Measurements from ENCODE around the gene ADAMTS13.
A peak's percentile ranks its signal among the peaks of the same experiment; 100 is the strongest.

Gene ADAMTS13

GRCh38 chr9:133505186-133505830 lies 83.1 kb downstream of the ADAMTS13 start:
- H3K27ac Mint-ChIP-seq, result no peak overlapping the region

GRCh38 chr9:133505901-133506652 lies 83.9 kb downstream of the ADAMTS13 start:
- Mint-ChIP-seq H3K36me3 (peaks cover 6% of the 10 kb centered on the region), H3K9me3 (peaks cover 15% of the 10 kb centered on the region), H3K4me3 (no peak overlapping the region), H3K27me3 (peaks cover 42% of the 10 kb centered on the region), H3K27ac (no peak overlapping the region), H3K4me1 (no peaks in the 10 kb centered on the region)
- peak; percentile 28 for ATAC-seq

More at GRCh38 chr9:133505186-133505830, 83.1 kb downstream of the ADAMTS13 start:
- Mint-ChIP-seq H3K4me1 (no peaks in the 10 kb centered on the region), H3K27me3 (peaks cover 42% of the 10 kb centered on the region), H3K36me3 (peaks cover 6% of the 10 kb centered on the region), H3K4me3 (no peak overlapping the region), H3K9me3 (peaks cover 19% of the 10 kb centered on the region)
- no peak for ATAC-seq

GRCh38 chr9:133506653-133507038 lies 84.5 kb downstream of the ADAMTS13 start:
- Mint-ChIP-seq H3K9me3 (peaks cover 11% of the 10 kb centered on the region), H3K4me3 (no peak overlapping the region), H3K27ac (no peak overlapping the region), H3K36me3 (peaks cover 6% of the 10 kb centered on the region), H3K27me3 (peaks cover 42% of the 10 kb centered on the region), H3K4me1 (no peaks in the 10 kb centered on the region)
- ATAC-seq, result no peak

GRCh38 chr9:133507246-133507965 lies 85.2 kb downstream of the ADAMTS13 start:
- peaks cover 42% of the 10 kb centered on the region for H3K27me3 Mint-ChIP-seq
- no peak overlapping the region for H3K4me3 Mint-ChIP-seq
- H3K36me3 Mint-ChIP-seq, result peaks cover 3% of the 10 kb centered on the region
- no peaks in the 10 kb centered on the region for H3K4me1 Mint-ChIP-seq
- no peak for ATAC-seq
- H3K9me3 Mint-ChIP-seq, result peaks cover 8% of the 10 kb centered on the region
- no peak overlapping the region for H3K27ac Mint-ChIP-seq

GRCh38 chr9:133508046-133508445 lies 85.9 kb downstream of the ADAMTS13 start:
- Mint-ChIP-seq H3K9me3 (peaks cover 4% of the 10 kb centered on the region), H3K4me3 (no peak overlapping the region), H3K27ac (no peak overlapping the region), H3K4me1 (no peaks in the 10 kb centered on the region), H3K36me3 (no peaks in the 10 kb centered on the region), H3K27me3 (peaks cover 40% of the 10 kb centered on the region)
- ATAC-seq, result no peak
